ENCODE measurements around the gene OR51Q1. TPM values are rescaled to one million over a fixed set of nuclear protein-coding genes. Genes with fewer than 3 reads are reported as not detected.
A peak's percentile ranks its signal among the peaks of the same experiment; 100 is the strongest.

Gene OR51Q1
- total and polyA plus RNA-seq, 8 donors: not detected

DNA sequence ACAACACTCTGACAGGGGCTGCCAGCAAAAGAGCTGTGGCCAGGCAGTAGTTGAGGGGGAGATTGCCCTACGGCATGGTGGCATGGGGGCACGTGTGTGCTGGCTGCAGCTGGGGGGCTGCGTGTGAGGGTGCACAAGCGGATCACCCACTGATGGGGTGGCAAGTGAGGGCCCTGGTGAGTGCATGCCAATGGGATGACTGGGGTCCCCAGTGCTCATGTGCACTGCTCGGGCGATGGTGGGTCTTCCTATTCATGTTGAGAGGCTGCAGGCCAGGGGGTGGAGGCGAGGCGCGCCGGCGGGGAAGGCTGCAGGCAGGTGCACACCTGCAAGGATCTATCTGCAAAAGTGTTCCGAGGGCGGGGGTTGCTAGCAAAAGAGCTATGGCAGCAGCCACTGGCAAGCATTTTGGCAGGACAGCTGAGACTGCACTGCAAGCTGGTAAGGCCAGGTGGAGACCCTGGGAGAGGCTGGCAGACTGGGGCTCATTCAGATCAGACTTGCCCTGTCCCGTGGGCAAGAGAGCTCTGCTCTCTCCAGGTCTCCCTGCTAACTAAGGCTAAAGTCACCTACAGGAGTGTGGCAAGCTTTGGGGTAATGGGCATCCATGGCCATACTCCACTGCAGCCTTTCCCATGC is 39.2 kb downstream of the OR51Q1 start:
- DNase-seq: peak in 1 of 6 donors; percentile 37
- intact Hi-C loops (cut with DNase I): no loop called here

DNA sequence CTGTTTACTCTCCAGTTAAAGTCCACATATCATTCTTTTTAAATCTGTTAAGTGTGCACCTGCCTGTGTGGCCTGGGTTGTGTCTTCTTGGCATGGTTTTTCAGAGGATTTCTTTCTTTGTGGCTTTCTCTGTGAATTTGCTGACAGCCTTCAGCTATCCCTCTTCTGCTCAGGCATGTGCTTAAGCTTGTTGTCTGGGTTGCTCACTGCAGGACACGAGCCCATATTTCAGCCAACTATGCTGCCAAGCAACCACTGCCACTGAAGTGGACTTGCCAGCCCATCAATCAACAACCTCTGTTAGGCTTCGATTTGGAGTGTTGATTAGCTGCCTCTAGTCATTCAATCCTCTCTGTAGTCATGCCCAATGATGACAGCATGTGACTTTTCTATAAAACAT is 45.6 kb downstream of the OR51Q1 start:
- Histone ChIP-seq H3K9me3 (no peaks in the 10 kb centered on the region), H3K4me1 (no peaks in the 10 kb centered on the region), H3K4me3 (no peak overlapping the region), H3K27ac (no peak overlapping the region), H3K36me3 (no peaks in the 10 kb centered on the region), H3K27me3 (no peaks in the 10 kb centered on the region)
- ATAC-seq (no peak), FAIRE-seq (no peak), DNase-seq (no peak)
- intact Hi-C loops (cut with DNase I): no loop called here
- TF ChIP-seq, protein P1, sequence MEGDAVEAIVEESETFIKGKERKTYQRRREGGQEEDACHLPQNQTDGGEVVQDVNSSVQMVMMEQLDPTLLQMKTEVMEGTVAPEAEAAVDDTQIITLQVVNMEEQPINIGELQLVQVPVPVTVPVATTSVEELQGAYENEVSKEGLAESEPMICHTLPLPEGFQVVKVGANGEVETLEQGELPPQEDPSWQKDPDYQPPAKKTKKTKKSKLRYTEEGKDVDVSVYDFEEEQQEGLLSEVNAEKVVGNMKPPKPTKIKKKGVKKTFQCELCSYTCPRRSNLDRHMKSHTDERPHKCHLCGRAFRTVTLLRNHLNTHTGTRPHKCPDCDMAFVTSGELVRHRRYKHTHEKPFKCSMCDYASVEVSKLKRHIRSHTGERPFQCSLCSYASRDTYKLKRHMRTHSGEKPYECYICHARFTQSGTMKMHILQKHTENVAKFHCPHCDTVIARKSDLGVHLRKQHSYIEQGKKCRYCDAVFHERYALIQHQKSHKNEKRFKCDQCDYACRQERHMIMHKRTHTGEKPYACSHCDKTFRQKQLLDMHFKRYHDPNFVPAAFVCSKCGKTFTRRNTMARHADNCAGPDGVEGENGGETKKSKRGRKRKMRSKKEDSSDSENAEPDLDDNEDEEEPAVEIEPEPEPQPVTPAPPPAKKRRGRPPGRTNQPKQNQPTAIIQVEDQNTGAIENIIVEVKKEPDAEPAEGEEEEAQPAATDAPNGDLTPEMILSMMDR (IDR thresholded peaks at IDR 0.05): no peak
- 23 to 30% methylated on average over 2 of the region's 2 CpGs for WGBS, 2 donors

More for the DNA sequence above, 39.2 kb downstream of the OR51Q1 start:
- no peak overlapping the region for H3K27ac ChIP-seq
- no peaks in the 10 kb centered on the region for H3K4me1 ChIP-seq
- H3K4me3 ChIP-seq: no peak overlapping the region
- ATAC-seq (no peak), FAIRE-seq (no peak)
- WGBS, 2 donors: 84 to 85% methylated on average over 14 of the region's 14 CpGs
- H3K9me3 ChIP-seq: no peaks in the 10 kb centered on the region
- TF ChIP-seq, protein P1 (IDR thresholded peaks at IDR 0.05): no peak
- no peaks in the 10 kb centered on the region for H3K27me3 ChIP-seq
- H3K36me3 ChIP-seq: no peaks in the 10 kb centered on the region

Other genes with a start within 250 kb of the OR51Q1 start
- not detected for gene OR51V1, start 221.4 kb upstream of the OR51Q1 start, total RNA-seq
- gene OR51V1, start 221.4 kb upstream of the OR51Q1 start, polyA plus RNA-seq: not detected
- gene HBB, start 195.0 kb upstream of the OR51Q1 start, total RNA-seq: 10 to 100 TPM in 3 of 6 donors, 1 to 10 TPM in 3; 2.2 to 89.0 (median 7.4) TPM
- 1 to 10 TPM; 3.9 to 4.9 TPM for gene HBB, start 195.0 kb upstream of the OR51Q1 start, polyA plus RNA-seq
- 1 to 10 TPM in 1 of 6 donors, not detected in 5; 1.1 TPM for gene HBD, start 187.6 kb upstream of the OR51Q1 start, total RNA-seq
- gene HBD, start 187.6 kb upstream of the OR51Q1 start, polyA plus RNA-seq: not detected
- 1 to 10 TPM in 1 of 6 donors, not detected in 5; 3.3 TPM for gene HBG1, start 172.3 kb upstream of the OR51Q1 start, total RNA-seq
- not detected for gene HBG1, start 172.3 kb upstream of the OR51Q1 start, polyA plus RNA-seq
- 10 to 100 TPM in 1 of 6 donors, not detected in 5; 10.6 TPM for gene HBG2, start 167.3 kb upstream of the OR51Q1 start, total RNA-seq
- gene HBG2, start 167.3 kb upstream of the OR51Q1 start, polyA plus RNA-seq: not detected
- 1 to 10 TPM in 1 of 6 donors, not detected in 5; 3.5 TPM for gene HBE1, start 152.2 kb upstream of the OR51Q1 start, total RNA-seq
- not detected for gene HBE1, start 152.2 kb upstream of the OR51Q1 start, polyA plus RNA-seq
- gene OR51B4, start 120.2 kb upstream of the OR51Q1 start, total RNA-seq: not detected
- gene OR51B4, start 120.2 kb upstream of the OR51Q1 start, polyA plus RNA-seq: not detected
- gene OR51B2, start 97.8 kb upstream of the OR51Q1 start, total RNA-seq: not detected
- gene OR51B2, start 97.8 kb upstream of the OR51Q1 start, polyA plus RNA-seq: not detected
- under 1 TPM in 3 of 6 donors, not detected in 3; 0.14 to 0.24 (median 0.19) TPM for gene OR51B5, start 78.6 kb upstream of the OR51Q1 start, total RNA-seq
- under 1 TPM in 1 of 2 donors, not detected in 1; 0.05 TPM for gene OR51B5, start 78.6 kb upstream of the OR51Q1 start, polyA plus RNA-seq
- not detected for gene OR51B6, start 70.6 kb upstream of the OR51Q1 start, total RNA-seq
- gene OR51B6, start 70.6 kb upstream of the OR51Q1 start, polyA plus RNA-seq: not detected
- not detected for gene OR51M1, start 38.3 kb upstream of the OR51Q1 start, total RNA-seq
- not detected for gene OR51M1, start 38.3 kb upstream of the OR51Q1 start, polyA plus RNA-seq
- under 1 TPM in 1 of 6 donors, not detected in 5; 0.28 TPM for gene OR51I1, start 19.4 kb downstream of the OR51Q1 start, total RNA-seq
- not detected for gene OR51I1, start 19.4 kb downstream of the OR51Q1 start, polyA plus RNA-seq
- gene OR51I2, start 27.2 kb downstream of the OR51Q1 start, total RNA-seq: not detected
- not detected for gene OR51I2, start 27.2 kb downstream of the OR51Q1 start, polyA plus RNA-seq
- gene OR52D1, start 66.6 kb downstream of the OR51Q1 start, total RNA-seq: not detected
- not detected for gene OR52D1, start 66.6 kb downstream of the OR51Q1 start, polyA plus RNA-seq
- under 1 TPM in 3 of 6 donors, not detected in 3; 0.18 to 0.31 (median 0.22) TPM for gene UBQLN3, start 87.8 kb downstream of the OR51Q1 start, total RNA-seq
- not detected for gene UBQLN3, start 87.8 kb downstream of the OR51Q1 start, polyA plus RNA-seq
- gene UBQLNL, start 94.6 kb downstream of the OR51Q1 start, total RNA-seq: under 1 TPM; 0.09 to 0.53 (median 0.23) TPM
- gene UBQLNL, start 94.6 kb downstream of the OR51Q1 start, polyA plus RNA-seq: 1 to 10 TPM in 1 of 2 donors, under 1 TPM in 1; 0.53 to 1.0 TPM
- gene OR52H1, start 126.4 kb downstream of the OR51Q1 start, total RNA-seq: under 1 TPM in 4 of 6 donors, not detected in 2; 0.17 to 0.31 (median 0.25) TPM
- gene OR52H1, start 126.4 kb downstream of the OR51Q1 start, polyA plus RNA-seq: not detected
- not detected for gene OR52B6, start 158.8 kb downstream of the OR51Q1 start, total RNA-seq
- gene OR52B6, start 158.8 kb downstream of the OR51Q1 start, polyA plus RNA-seq: not detected
- gene TRIM6, start 174.5 kb downstream of the OR51Q1 start, total RNA-seq: 1 to 10 TPM in 4 of 6 donors, under 1 TPM in 2; 0.76 to 1.7 (median 1.4) TPM
- 1 to 10 TPM; 1.1 to 1.7 TPM for gene TRIM6, start 174.5 kb downstream of the OR51Q1 start, polyA plus RNA-seq
- gene TRIM34, start 202.9 kb downstream of the OR51Q1 start, total RNA-seq: 1 to 10 TPM in 4 of 6 donors, under 1 TPM in 2; 0.54 to 5.6 (median 1.6) TPM
- 1 to 10 TPM; 1.6 to 3.2 TPM for gene TRIM34, start 202.9 kb downstream of the OR51Q1 start, polyA plus RNA-seq